Caco-2 (cell line): Measurements from ENCODE around the gene MXD1. TPM values are rescaled to one million over a fixed set of nuclear protein-coding genes. Genes with fewer than 3 reads are reported as not detected.

ENCODE experiments used
- BruUV-seq: library from RNA; stranded (reverse); fragments of 400-500 nt; replicated peaks from 2 replicates; lab custom pipeline; 2021; lab: Mats Ljungman, UMichigan
- CTCF ChIA-PET: fragments of 300-600 bp; sonication (Branson Sonifier 250); formaldehyde crosslinking; loops from one replicate; lab custom pipeline; 2022; ENCODE audit warnings: antibody characterized with exemption; lab: Charles Lee
- POLR2A ChIA-PET: fragments of 300-600 bp; sonication (Branson Sonifier 250); formaldehyde crosslinking; loops from one replicate; lab custom pipeline; 2022; ENCODE audit warnings: antibody characterized with exemption; lab: Charles Lee
- DNase-seq, 2 experiments: peaks; one replicate each; pipeline versions ENCODE4 v3.0.0 to v3.0.0-alpha.2; 2020 to 2022
- H3K27me3 ChIP-seq: replicated peaks from 2 replicates; pipeline ENCODE4 v1.6.0; 2011; ENCODE audit warnings: low read length; ENCODE audit not compliant: control insufficient read depth, insufficient read depth
- H3K36me3 ChIP-seq: 2 replicates; pipeline ENCODE4 v1.5.1; 2011; ENCODE audit warnings: low read length; ENCODE audit not compliant: control insufficient read depth, insufficient read depth
- H3K4me1 ChIP-seq: fragments of 250-450 bp; sonication (Bioruptor Pico); 2 replicates; pipeline ENCODE4 v1.5.1; 2020; ENCODE audit warnings: mild to moderate bottlenecking
- H3K4me3 ChIP-seq: 2 replicates; pipeline ENCODE4 v1.5.1; 2011; ENCODE audit warnings: low read depth, mild to moderate bottlenecking, control low read depth, low read length
- H3K9me3 ChIP-seq: fragments of 250-450 bp; sonication (Bioruptor Pico); 2 replicates; pipeline ENCODE4 v1.5.1; 2020; ENCODE audit warnings: mild to moderate bottlenecking, moderate library complexity
- H3K27ac Mint-ChIP-seq: one replicate; pipeline ENCODE4 v1.8.0; 2022; ENCODE audit warnings: mixed read lengths; ENCODE audit not compliant: unreplicated experiment
- H3K27me3 Mint-ChIP-seq: one replicate; pipeline ENCODE4 v1.8.0; 2022; ENCODE audit warnings: mixed read lengths; ENCODE audit not compliant: insufficient read depth, unreplicated experiment
- H3K36me3 Mint-ChIP-seq: one replicate; pipeline ENCODE4 v1.8.0; 2022; ENCODE audit warnings: mild to moderate bottlenecking, mixed read lengths; ENCODE audit not compliant: insufficient read depth, unreplicated experiment
- H3K4me1 Mint-ChIP-seq: one replicate; pipeline ENCODE4 v1.8.0; 2022; ENCODE audit warnings: low read depth, mixed read lengths; ENCODE audit not compliant: unreplicated experiment
- H3K4me3 Mint-ChIP-seq: one replicate; pipeline ENCODE4 v1.8.0; 2022; ENCODE audit warnings: mild to moderate bottlenecking, moderate library complexity, mixed read lengths; ENCODE audit not compliant: unreplicated experiment
- H3K9me3 Mint-ChIP-seq: one replicate; pipeline ENCODE4 v1.8.0; 2022; ENCODE audit warnings: mixed read lengths; ENCODE audit not compliant: unreplicated experiment
- intact Hi-C: fragments of 100-400 bp; cut with micrococcal nuclease; formaldehyde crosslinking; loops from one replicate; pipeline ENCODE4 v1.10.0; 2022; ENCODE audit not compliant: unreplicated experiment
- total RNA-seq: library from RNA; stranded (reverse); gene quantifications from 2 replicates; pipeline ENCODE4 v1.2.3, GENCODE V29; 2022
- TF ChIP-seq, protein P1 (sequence below), 2 experiments: fragments of 200-600 bp in 1 of 2; IDR thresholded peaks; 1 replicate in 1 of 2; 2 replicates in 1 of 2; pipeline versions ENCODE4 v1.5.1 to v1.8.0; 2011 to 2022; ENCODE audit warnings: antibody characterized with exemption in 1 of 2, control low read depth in 1 of 2, inconsistent platforms in 1 of 2, low read depth in 1 of 2, low read length in 1 of 2, mild to moderate bottlenecking in 1 of 2, moderate library complexity in 1 of 2; ENCODE audit not compliant: insufficient read depth in 1 of 2, severe bottlenecking in 1 of 2, unreplicated experiment in 1 of 2

The MXD1 gene
- total RNA-seq, 1 experiment from 2014 or later, result 9.5 TPM

- H3K9me3 Mint-ChIP-seq, result no peaks in the 10 kb centered on the region
- no peak overlapping the region for H3K27ac Mint-ChIP-seq
- no TSS peak for BruUV-seq
- TF ChIP-seq, protein P1, sequence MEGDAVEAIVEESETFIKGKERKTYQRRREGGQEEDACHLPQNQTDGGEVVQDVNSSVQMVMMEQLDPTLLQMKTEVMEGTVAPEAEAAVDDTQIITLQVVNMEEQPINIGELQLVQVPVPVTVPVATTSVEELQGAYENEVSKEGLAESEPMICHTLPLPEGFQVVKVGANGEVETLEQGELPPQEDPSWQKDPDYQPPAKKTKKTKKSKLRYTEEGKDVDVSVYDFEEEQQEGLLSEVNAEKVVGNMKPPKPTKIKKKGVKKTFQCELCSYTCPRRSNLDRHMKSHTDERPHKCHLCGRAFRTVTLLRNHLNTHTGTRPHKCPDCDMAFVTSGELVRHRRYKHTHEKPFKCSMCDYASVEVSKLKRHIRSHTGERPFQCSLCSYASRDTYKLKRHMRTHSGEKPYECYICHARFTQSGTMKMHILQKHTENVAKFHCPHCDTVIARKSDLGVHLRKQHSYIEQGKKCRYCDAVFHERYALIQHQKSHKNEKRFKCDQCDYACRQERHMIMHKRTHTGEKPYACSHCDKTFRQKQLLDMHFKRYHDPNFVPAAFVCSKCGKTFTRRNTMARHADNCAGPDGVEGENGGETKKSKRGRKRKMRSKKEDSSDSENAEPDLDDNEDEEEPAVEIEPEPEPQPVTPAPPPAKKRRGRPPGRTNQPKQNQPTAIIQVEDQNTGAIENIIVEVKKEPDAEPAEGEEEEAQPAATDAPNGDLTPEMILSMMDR (IDR thresholded peaks at IDR 0.05; ENCODE audit: insufficient read depth in 1 of 2, low read depth in 1 of 2, low read length in 1 of 2, severe bottlenecking in 1 of 2, unreplicated experiment in 1 of 2), result no peak
- ChIA-PET CTCF (no interaction called here), POLR2A (no interaction called here)
- H3K4me3 ChIP-seq, result no peak overlapping the region
- H3K36me3 ChIP-seq, result 0 out of 2 replicates have a peak, but pooled peaks cover 1% of the 10 kb centered on the region
- no peaks in the 10 kb centered on the region for H3K36me3 Mint-ChIP-seq
- H3K4me1 Mint-ChIP-seq, result no peaks in the 10 kb centered on the region
- no peak overlapping the region for H3K4me3 Mint-ChIP-seq
- no peaks in the 10 kb centered on the region for H3K27me3 ChIP-seq
- H3K27me3 Mint-ChIP-seq, result no peaks in the 10 kb centered on the region
- intact Hi-C loops, result no loop called here
- no peaks in the 10 kb centered on the region for H3K9me3 ChIP-seq
- peaks cover 9% of the 10 kb centered on the region; the same call in 1 of the 2 replicates for H3K4me1 ChIP-seq
- DNase-seq, result no peak
These were observed 51.6 kb downstream of the MXD1 start for GRCh38 chr2:69966496-69966895.

- TF ChIP-seq, protein P1 (IDR thresholded peaks at IDR 0.05; ENCODE audit: insufficient read depth in 1 of 2, low read depth in 1 of 2, low read length in 1 of 2, severe bottlenecking in 1 of 2, unreplicated experiment in 1 of 2), result no peak
- Histone ChIP-seq H3K9me3 (no peaks in the 10 kb centered on the region), H3K36me3 (0 out of 2 replicates have a peak, but pooled peaks cover 1% of the 10 kb centered on the region), H3K4me1 (peaks cover 9% of the 10 kb centered on the region; the same call in 1 of the 2 replicates), H3K4me3 (no peak overlapping the region), H3K27me3 (no peaks in the 10 kb centered on the region)
- BruUV-seq, result no TSS peak
- Mint-ChIP-seq H3K27ac (no peak overlapping the region), H3K9me3 (no peaks in the 10 kb centered on the region), H3K4me1 (no peaks in the 10 kb centered on the region), H3K36me3 (no peaks in the 10 kb centered on the region), H3K4me3 (no peak overlapping the region), H3K27me3 (no peaks in the 10 kb centered on the region)
- ChIA-PET POLR2A (no interaction called here), CTCF (no interaction called here)
- intact Hi-C loops, result no loop called here
- no peak for DNase-seq
These were observed 53.7 kb downstream of the MXD1 start for GRCh38 chr2:69968609-69969008.

DNA sequence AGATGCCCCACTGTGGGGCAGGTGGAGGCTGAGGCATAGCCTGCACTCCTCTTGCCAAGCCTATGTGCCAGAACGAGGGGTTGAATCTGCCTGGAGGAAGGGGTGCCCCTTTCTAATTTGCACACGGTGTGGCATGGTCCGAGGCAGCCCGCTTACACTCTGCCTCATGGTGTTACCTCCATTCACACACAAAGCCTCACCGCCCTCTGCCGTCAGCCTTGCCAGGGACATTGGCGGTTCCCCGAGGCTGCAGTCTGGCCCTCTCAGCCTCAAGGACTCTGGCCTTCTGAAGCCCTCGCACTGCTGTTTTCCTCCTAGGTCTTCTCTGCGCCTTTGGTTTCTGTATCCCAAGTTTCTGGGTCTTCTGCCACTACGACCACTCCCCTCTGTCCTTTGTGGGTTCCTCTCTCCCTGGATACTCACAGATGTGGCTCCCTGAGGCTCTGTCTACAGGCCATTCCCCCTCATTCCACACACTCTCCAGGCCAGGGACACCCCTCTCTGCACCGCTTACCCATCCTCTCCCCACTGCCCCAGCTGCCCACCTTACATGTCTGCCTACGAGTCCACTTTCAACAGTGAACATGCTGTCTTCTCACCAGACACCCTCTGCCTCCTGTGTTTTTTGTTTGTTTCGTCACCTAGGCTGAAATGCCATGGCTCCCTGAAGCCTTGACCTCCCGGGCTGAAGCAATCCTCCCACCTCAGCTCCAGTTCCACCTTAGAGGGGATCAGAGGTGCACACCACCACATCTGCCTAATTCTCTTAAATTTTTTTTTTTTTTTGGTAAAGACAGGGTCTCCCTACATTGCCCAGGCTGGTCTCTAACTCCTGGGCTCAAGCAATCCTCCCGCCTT, 54.4 kb downstream of the MXD1 start:
- no peak overlapping the region for H3K27ac Mint-ChIP-seq
- no peaks in the 10 kb centered on the region for H3K27me3 ChIP-seq
- ChIA-PET POLR2A (no interaction called here), CTCF (no interaction called here)
- H3K4me1 Mint-ChIP-seq, result no peaks in the 10 kb centered on the region
- no peaks in the 10 kb centered on the region for H3K36me3 Mint-ChIP-seq
- TF ChIP-seq, protein P1 (IDR thresholded peaks at IDR 0.05; ENCODE audit: insufficient read depth in 1 of 2, low read depth in 1 of 2, low read length in 1 of 2, severe bottlenecking in 1 of 2, unreplicated experiment in 1 of 2), result no peak
- BruUV-seq, result no TSS peak
- intact Hi-C loops, result no loop called here
- DNase-seq, result no peak
- H3K27me3 Mint-ChIP-seq, result no peaks in the 10 kb centered on the region
- peaks cover 5% of the 10 kb centered on the region; the same call in 1 of the 2 replicates for H3K4me1 ChIP-seq
- no peaks in the 10 kb centered on the region for H3K9me3 ChIP-seq
- H3K4me3 ChIP-seq, result no peak overlapping the region
- 0 out of 2 replicates have a peak, but pooled peaks cover 1% of the 10 kb centered on the region for H3K36me3 ChIP-seq
- H3K9me3 Mint-ChIP-seq, result no peaks in the 10 kb centered on the region
- no peak overlapping the region for H3K4me3 Mint-ChIP-seq
